ENCODE measurements around the gene HRG.
"Not testable (repeated sequence)": the region's sequence is repeated elsewhere in the genome, so short reads cannot be mapped to it uniquely, and the experiment has no call there.

The HRG gene

DNA sequence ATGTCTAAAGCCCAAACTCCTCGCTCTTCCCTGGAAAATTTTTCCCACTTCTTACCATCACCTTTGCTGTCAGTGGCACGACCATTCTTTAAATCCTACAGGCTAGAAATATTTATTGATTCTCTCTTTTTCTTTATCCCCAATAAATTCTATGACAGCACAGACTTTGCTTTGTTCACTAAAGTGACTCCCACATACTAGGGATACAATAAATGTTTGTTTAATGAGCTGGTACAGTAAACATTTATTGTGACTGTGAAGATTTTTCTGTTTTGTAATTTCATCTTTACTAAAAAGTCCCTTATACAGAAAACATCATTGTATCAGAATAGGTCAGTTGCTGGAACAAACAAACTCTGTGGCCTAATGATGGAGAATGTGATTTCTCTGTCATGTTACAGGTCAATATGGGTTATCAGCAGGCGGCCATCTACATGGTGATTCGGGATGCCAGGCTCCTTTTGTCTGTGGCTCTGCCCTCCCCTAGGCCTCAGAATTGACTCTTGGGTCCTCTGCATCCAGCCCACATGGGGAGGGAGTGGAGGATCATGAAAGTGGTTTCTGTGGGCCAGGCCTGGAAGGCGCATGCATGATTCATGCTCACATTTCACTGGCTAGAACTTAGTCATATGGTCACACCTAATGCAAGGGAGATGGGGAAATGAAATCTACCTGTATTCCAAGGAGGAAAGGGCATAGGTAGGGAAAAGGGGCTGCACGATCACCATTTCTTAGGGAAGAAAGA, 28.6 kb downstream of the HRG start:
- Histone ChIP-seq H3K27ac (ENCODE audit: low read depth, low read length) (no peak overlapping the region), H3K36me3 (ENCODE audit: control insufficient read depth, low read length) (no peaks in the 10 kb centered on the region), H3K27me3 (ENCODE audit: control insufficient read depth, low read length) (peaks cover 12% of the 10 kb centered on the region; the same call in 1 of the 2 replicates), H3K9me3 (ENCODE audit: control insufficient read depth, insufficient read depth, low read length) (no peaks in the 10 kb centered on the region), H3K4me1 (ENCODE audit: control insufficient read depth, low read length) (no peaks in the 10 kb centered on the region), H3K79me2 (ENCODE audit: control insufficient read depth, low read length) (no peaks in the 10 kb centered on the region), H3K4me3 (ENCODE audit: low read length) (no peak overlapping the region), H4K20me1 (ENCODE audit: control insufficient read depth, insufficient read depth, low read depth, low read length) (no peaks in the 10 kb centered on the region), H3K4me2 (ENCODE audit: low read length) (no peak overlapping the region), H3K9me2 (replicated peaks; ENCODE audit: control insufficient read depth, low read length) (no peaks in the 10 kb centered on the region), H3F3A (ENCODE audit: control insufficient read depth, insufficient read depth) (no peaks in the 10 kb centered on the region)
- TF ChIP-seq, protein P1, sequence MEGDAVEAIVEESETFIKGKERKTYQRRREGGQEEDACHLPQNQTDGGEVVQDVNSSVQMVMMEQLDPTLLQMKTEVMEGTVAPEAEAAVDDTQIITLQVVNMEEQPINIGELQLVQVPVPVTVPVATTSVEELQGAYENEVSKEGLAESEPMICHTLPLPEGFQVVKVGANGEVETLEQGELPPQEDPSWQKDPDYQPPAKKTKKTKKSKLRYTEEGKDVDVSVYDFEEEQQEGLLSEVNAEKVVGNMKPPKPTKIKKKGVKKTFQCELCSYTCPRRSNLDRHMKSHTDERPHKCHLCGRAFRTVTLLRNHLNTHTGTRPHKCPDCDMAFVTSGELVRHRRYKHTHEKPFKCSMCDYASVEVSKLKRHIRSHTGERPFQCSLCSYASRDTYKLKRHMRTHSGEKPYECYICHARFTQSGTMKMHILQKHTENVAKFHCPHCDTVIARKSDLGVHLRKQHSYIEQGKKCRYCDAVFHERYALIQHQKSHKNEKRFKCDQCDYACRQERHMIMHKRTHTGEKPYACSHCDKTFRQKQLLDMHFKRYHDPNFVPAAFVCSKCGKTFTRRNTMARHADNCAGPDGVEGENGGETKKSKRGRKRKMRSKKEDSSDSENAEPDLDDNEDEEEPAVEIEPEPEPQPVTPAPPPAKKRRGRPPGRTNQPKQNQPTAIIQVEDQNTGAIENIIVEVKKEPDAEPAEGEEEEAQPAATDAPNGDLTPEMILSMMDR (IDR thresholded peaks at IDR 0.05; ENCODE audit: low read depth, low read length, poor library complexity, severe bottlenecking), result no peak
- no peak for TF ChIP-seq EZH2phosphoT487 (IDR thresholded peaks at IDR 0.05; ENCODE audit: borderline replicate concordance, low read length)

DNA sequence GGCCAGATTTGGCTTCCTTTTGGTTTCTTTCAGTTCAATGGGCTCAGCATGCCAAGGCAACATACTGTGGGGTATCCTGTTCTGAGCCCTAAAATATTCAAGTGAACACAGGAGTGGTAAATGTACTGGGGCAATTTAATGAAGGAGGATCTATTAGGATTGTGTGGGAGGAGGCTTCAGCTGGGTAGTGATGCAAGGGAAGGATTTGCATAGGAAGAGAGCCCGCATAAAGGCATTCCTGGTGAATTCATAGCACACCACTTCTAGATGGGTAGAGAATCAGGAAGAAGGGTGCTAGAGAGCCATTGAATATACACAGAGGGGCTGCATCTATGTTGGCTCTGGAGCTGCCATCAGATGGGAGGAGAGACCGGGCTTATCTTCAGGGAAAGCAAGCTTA, 30.7 kb downstream of the HRG start:
- TF ChIP-seq EZH2phosphoT487 (IDR thresholded peaks at IDR 0.05; ENCODE audit: borderline replicate concordance, low read length), result no peak
- TF ChIP-seq, protein P1 (IDR thresholded peaks at IDR 0.05; ENCODE audit: low read depth, low read length, poor library complexity, severe bottlenecking), result no peak
- no peaks in the 10 kb centered on the region for H4K20me1 ChIP-seq (ENCODE audit: control insufficient read depth, insufficient read depth, low read depth, low read length)
- H3K9me3 ChIP-seq (ENCODE audit: control insufficient read depth, insufficient read depth, low read length), result no peaks in the 10 kb centered on the region
- no peak overlapping the region for H3K4me3 ChIP-seq (ENCODE audit: low read length)
- no peaks in the 10 kb centered on the region for H3K79me2 ChIP-seq (ENCODE audit: control insufficient read depth, low read length)
- H3K27me3 ChIP-seq (ENCODE audit: control insufficient read depth, low read length), result peaks cover 7% of the 10 kb centered on the region; the same call in 1 of the 2 replicates
- H3K4me2 ChIP-seq (ENCODE audit: low read length), result no peak overlapping the region
- no peaks in the 10 kb centered on the region for H3F3A ChIP-seq (ENCODE audit: control insufficient read depth, insufficient read depth)
- no peaks in the 10 kb centered on the region for H3K36me3 ChIP-seq (ENCODE audit: control insufficient read depth, low read length)
- no peaks in the 10 kb centered on the region for H3K4me1 ChIP-seq (ENCODE audit: control insufficient read depth, low read length)
- no peak overlapping the region for H3K27ac ChIP-seq (ENCODE audit: low read depth, low read length)
- H3K9me2 ChIP-seq (replicated peaks; ENCODE audit: control insufficient read depth, low read length), result no peaks in the 10 kb centered on the region

DNA sequence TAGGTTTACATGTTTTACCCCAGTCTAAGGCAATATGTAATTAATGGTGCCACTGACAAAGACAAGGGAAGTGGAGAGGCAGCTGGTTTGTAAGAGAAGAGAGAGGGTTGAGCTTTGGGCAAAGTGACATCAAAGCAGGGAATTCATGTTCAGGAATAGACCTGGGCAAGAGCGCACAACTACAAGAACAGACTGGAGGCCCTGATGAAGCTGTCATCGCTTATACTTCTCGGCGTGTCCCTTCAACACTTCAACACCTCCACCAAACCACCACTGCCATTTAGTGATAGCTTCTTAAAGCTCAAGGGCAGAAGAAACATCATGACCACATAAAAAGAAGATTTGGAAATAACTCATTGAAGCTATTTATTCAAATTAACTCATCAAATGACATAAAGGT, 31.7 kb downstream of the HRG start:
- no peak for TF ChIP-seq EZH2phosphoT487 (IDR thresholded peaks at IDR 0.05; ENCODE audit: borderline replicate concordance, low read length)
- Histone ChIP-seq H3K79me2 (ENCODE audit: control insufficient read depth, low read length) (no peaks in the 10 kb centered on the region), H3K27ac (ENCODE audit: low read depth, low read length) (no peak overlapping the region), H3K9me2 (replicated peaks; ENCODE audit: control insufficient read depth, low read length) (no peaks in the 10 kb centered on the region), H3F3A (ENCODE audit: control insufficient read depth, insufficient read depth) (no peaks in the 10 kb centered on the region), H3K27me3 (ENCODE audit: control insufficient read depth, low read length) (no peaks in the 10 kb centered on the region), H3K36me3 (ENCODE audit: control insufficient read depth, low read length) (no peaks in the 10 kb centered on the region), H4K20me1 (ENCODE audit: control insufficient read depth, insufficient read depth, low read depth, low read length) (no peaks in the 10 kb centered on the region), H3K4me3 (ENCODE audit: low read length) (no peak overlapping the region), H3K9me3 (ENCODE audit: control insufficient read depth, insufficient read depth, low read length) (no peaks in the 10 kb centered on the region), H3K4me2 (ENCODE audit: low read length) (no peak overlapping the region), H3K4me1 (ENCODE audit: control insufficient read depth, low read length) (no peaks in the 10 kb centered on the region)

DNA sequence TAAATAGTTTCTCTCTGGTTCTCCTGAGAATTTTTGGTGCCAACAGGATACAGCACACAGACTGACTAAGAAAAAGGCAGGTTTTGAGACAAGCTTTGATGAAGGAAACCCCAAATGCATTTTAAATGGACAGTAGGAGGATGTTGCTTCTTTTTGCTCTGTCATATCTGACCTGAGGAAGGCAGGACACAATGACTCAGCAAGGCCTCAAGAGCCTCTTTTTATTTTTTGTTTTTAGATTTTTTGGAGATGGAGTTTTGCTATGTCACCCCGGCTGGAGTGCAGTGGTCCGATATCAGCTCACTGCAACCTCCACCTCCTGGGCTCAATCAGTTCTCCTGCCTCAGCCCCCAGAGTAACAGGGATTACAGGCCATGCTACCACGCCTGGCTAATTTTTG, 34.5 kb downstream of the HRG start:
- Histone ChIP-seq H3K27me3 (ENCODE audit: control insufficient read depth, low read length) (peaks cover 2% of the 10 kb centered on the region; the same call in 1 of the 2 replicates), H3K9me2 (replicated peaks; ENCODE audit: control insufficient read depth, low read length) (no peaks in the 10 kb centered on the region), H3K4me2 (ENCODE audit: low read length) (no peak overlapping the region), H3K4me1 (ENCODE audit: control insufficient read depth, low read length) (no peaks in the 10 kb centered on the region), H3K27ac (ENCODE audit: low read depth, low read length) (no peak overlapping the region), H3K9me3 (ENCODE audit: control insufficient read depth, insufficient read depth, low read length) (no peaks in the 10 kb centered on the region), H3F3A (ENCODE audit: control insufficient read depth, insufficient read depth) (no peaks in the 10 kb centered on the region), H3K79me2 (ENCODE audit: control insufficient read depth, low read length) (no peaks in the 10 kb centered on the region), H4K20me1 (ENCODE audit: control insufficient read depth, insufficient read depth, low read depth, low read length) (no peaks in the 10 kb centered on the region), H3K36me3 (ENCODE audit: control insufficient read depth, low read length) (no peaks in the 10 kb centered on the region), H3K4me3 (ENCODE audit: low read length) (no peak overlapping the region)
- TF ChIP-seq, protein P1 (IDR thresholded peaks at IDR 0.05; ENCODE audit: low read depth, low read length, poor library complexity, severe bottlenecking), result no peak
- no peak for TF ChIP-seq EZH2phosphoT487 (IDR thresholded peaks at IDR 0.05; ENCODE audit: borderline replicate concordance, low read length)

DNA sequence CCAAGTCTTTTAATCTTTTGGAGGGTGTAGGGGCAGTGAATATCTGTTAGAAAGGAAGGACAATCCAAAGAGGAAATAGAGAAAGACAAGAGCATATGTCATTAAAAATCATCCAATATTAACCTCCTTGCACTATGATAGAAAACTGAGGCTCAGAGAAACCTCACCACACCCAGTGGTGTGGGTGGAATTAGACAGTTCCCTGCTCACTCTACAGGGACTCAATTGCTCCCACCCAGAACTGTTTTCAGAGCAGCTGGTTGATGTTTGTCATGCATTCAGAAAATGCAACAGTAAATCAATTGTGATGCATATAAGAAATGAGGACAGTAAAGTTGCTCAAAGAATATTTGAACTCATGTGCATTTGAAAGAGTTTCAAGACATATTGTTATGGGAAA, 36.6 kb downstream of the HRG start:
- not testable (repeated sequence) for H3K36me3 ChIP-seq (ENCODE audit: control insufficient read depth, low read length); H4K20me1 ChIP-seq (ENCODE audit: control insufficient read depth, insufficient read depth, low read depth, low read length); H3K4me1 ChIP-seq (ENCODE audit: control insufficient read depth, low read length); H3K9me3 ChIP-seq (ENCODE audit: control insufficient read depth, insufficient read depth, low read length); H3K4me3 ChIP-seq (ENCODE audit: low read length); H3K27ac ChIP-seq (ENCODE audit: low read depth, low read length); H3K79me2 ChIP-seq (ENCODE audit: control insufficient read depth, low read length); H3K4me2 ChIP-seq (ENCODE audit: low read length); H3F3A ChIP-seq (ENCODE audit: control insufficient read depth, insufficient read depth); H3K9me2 ChIP-seq (replicated peaks; ENCODE audit: control insufficient read depth, low read length)
- H3K27me3 ChIP-seq (ENCODE audit: control insufficient read depth, low read length), result peaks cover 12% of the 10 kb centered on the region

All from DOHH2 (cell line).